Lung (tissue), 12 donors: Measurements from ENCODE around the gene MCM9. TPM values are rescaled to one million over a fixed set of nuclear protein-coding genes. Genes with fewer than 3 reads are reported as not detected.

Experiments used
- ATAC-seq: fragments of 200-7000 bp; cut with Tn5 transposase; one replicate; pipeline ENCODE4 v1.9.1; 2020; ENCODE audit warnings: moderate number of reproducible peaks; ENCODE audit not compliant: insufficient read depth, low FRiP score
- DNase-seq, 3 donors: peaks; one replicate each; pipeline ENCODE4 v3.0.0-alpha.2; 2013 to 2017
- H3K27ac ChIP-seq, 2 donors: one replicate each; pipeline ENCODE4 v1.5.1; 2013; ENCODE audit warnings: mild to moderate bottlenecking in 2 of 2, moderate library complexity in 2 of 2, control low read depth in 1 of 2, inconsistent platforms in 1 of 2, low read depth in 1 of 2, low read length in 1 of 2
- H3K27me3 ChIP-seq, 3 donors: one replicate each; pipeline ENCODE4 v1.5.1; 2013; ENCODE audit warnings: low read length in 2 of 3; ENCODE audit not compliant: control insufficient read depth in 3 of 3, insufficient read depth in 3 of 3
- H3K36me3 ChIP-seq, 4 donors: one replicate each; pipeline ENCODE4 v1.5.1; 2013; ENCODE audit warnings: low read length in 4 of 4, mild to moderate bottlenecking in 1 of 4, moderate library complexity in 1 of 4; ENCODE audit not compliant: control insufficient read depth in 4 of 4, insufficient read depth in 4 of 4
- H3K4me1 ChIP-seq, 5 donors: one replicate each; pipeline ENCODE4 v1.5.1; 2013; ENCODE audit warnings: low read length in 5 of 5, mild to moderate bottlenecking in 2 of 5, moderate library complexity in 1 of 5; ENCODE audit not compliant: control insufficient read depth in 5 of 5, insufficient read depth in 5 of 5
- H3K4me3 ChIP-seq: one replicate; pipeline ENCODE4 v1.5.1; 2013; ENCODE audit warnings: mild to moderate bottlenecking, control low read depth, moderate library complexity
- H3K9ac ChIP-seq, 2 donors: one replicate each; pipeline ENCODE4 v1.5.1; 2013; ENCODE audit warnings: low read length in 2 of 2, control low read depth in 1 of 2; ENCODE audit not compliant: insufficient read depth in 1 of 2
- H3K9me3 ChIP-seq, 4 donors: one replicate each; pipeline ENCODE4 v1.5.1; 2013; ENCODE audit warnings: low read length in 3 of 4, mild to moderate bottlenecking in 1 of 4, moderate library complexity in 1 of 4; ENCODE audit not compliant: control insufficient read depth in 4 of 4, insufficient read depth in 3 of 4
- WGBS, 2 donors: extraction: QIAGEN DNeasy Blood & Tissue Kit; methylation state at CpG; one replicate each; pipeline ENCODE4 v1.1.7; 2013; 5-methylcytosine and 5-hydroxymethylcytosine counted together
- polyA plus RNA-seq, 2 donors: library from polyadenylated mRNA; stranded (reverse); fragments of 200-250 nt; gene quantifications; one replicate each; pipeline ENCODE4 v1.2.1, GENCODE V29; 2013
- total RNA-seq, 2 donors: library from RNA; depleted of rRNA in 1 of 2; stranded (reverse); fragments of >200 nt in 1 of 2; gene quantifications; one replicate each; pipeline ENCODE4 v1.2.1, GENCODE V29; 2014 to 2021
- TF ChIP-seq, protein P1 (sequence below): IDR thresholded peaks from 2 replicates; pipeline ENCODE4 v1.5.1; 2012; ENCODE audit warnings: mild to moderate bottlenecking; ENCODE audit errors: control extremely low read depth, extremely low read depth
- donor health status: control.
- donor health status: control.
- donor health status: Bipolar disorder and iron deficiency.
- donor health status: healthy.
- donor health status: DM: yes; HTN: yes; CAD: no.

The MCM9 gene
- total and polyA plus RNA-seq, 4 donors: 4.8 to 28.6 (median 12.0) TPM

GRCh38 chr6:118903691-118904090 is 31.3 kb downstream of the MCM9 start:
- no peak for DNase-seq
- Histone ChIP-seq H3K27ac (no peak overlapping the region), H3K9me3 (no peaks in the 10 kb centered on the region), H3K36me3 (peaks cover 3 to 52% (median 27%) of the 10 kb centered on the region in 4 donors), H3K4me1 (peaks cover 0 to 16% (median 6%) of the 10 kb centered on the region in 5 donors), H3K4me3 (no peak overlapping the region), H3K9ac (no peak overlapping the region), H3K27me3 (no peaks in the 10 kb centered on the region)
- TF ChIP-seq, protein P1, sequence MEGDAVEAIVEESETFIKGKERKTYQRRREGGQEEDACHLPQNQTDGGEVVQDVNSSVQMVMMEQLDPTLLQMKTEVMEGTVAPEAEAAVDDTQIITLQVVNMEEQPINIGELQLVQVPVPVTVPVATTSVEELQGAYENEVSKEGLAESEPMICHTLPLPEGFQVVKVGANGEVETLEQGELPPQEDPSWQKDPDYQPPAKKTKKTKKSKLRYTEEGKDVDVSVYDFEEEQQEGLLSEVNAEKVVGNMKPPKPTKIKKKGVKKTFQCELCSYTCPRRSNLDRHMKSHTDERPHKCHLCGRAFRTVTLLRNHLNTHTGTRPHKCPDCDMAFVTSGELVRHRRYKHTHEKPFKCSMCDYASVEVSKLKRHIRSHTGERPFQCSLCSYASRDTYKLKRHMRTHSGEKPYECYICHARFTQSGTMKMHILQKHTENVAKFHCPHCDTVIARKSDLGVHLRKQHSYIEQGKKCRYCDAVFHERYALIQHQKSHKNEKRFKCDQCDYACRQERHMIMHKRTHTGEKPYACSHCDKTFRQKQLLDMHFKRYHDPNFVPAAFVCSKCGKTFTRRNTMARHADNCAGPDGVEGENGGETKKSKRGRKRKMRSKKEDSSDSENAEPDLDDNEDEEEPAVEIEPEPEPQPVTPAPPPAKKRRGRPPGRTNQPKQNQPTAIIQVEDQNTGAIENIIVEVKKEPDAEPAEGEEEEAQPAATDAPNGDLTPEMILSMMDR: no peak
- 93% methylated on average over 6 of the region's 6 CpGs for WGBS, 2 donors
- ATAC-seq: no peak

GRCh38 chr6:118903138-118903537 is 31.8 kb downstream of the MCM9 start:
- no peak overlapping the region for H3K27ac ChIP-seq
- ATAC-seq (no peak), DNase-seq (no peak)
- peaks cover 3 to 47% (median 24%) of the 10 kb centered on the region in 4 donors for H3K36me3 ChIP-seq
- WGBS, 2 donors: 72 to 85% methylated on average over 2 of the region's 2 CpGs
- H3K9me3 ChIP-seq: no peaks in the 10 kb centered on the region
- no peaks in the 10 kb centered on the region for H3K27me3 ChIP-seq
- H3K4me3 ChIP-seq: no peak overlapping the region
- peaks cover 0 to 16% (median 6%) of the 10 kb centered on the region in 5 donors for H3K4me1 ChIP-seq
- TF ChIP-seq, protein P1: no peak
- no peak overlapping the region for H3K9ac ChIP-seq

DNA sequence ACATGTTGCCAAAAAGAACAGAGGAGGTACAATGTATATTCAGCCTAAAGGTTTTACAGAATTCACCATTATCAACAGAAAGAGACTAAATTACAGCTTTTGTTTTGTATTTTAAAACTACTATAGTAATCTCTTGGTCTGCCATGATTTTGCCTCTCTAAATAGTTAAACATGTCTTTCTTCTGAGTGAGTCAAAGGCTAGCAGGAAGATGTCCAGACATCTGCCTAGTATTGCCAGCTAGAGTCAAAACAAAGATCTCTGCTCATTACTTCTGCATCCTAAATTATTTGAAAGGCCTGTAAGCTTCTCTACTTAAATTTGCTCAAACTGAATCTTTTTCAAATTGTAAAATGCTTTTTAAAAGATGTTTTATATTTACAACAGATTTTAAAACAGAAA is 32.2 kb downstream of the MCM9 start:
- H3K4me1 ChIP-seq: peaks cover 0 to 18% (median 7%) of the 10 kb centered on the region in 5 donors
- no peak for DNase-seq
- peaks cover 3 to 43% (median 24%) of the 10 kb centered on the region in 4 donors for H3K36me3 ChIP-seq
- no peaks in the 10 kb centered on the region for H3K27me3 ChIP-seq
- H3K9me3 ChIP-seq: no peaks in the 10 kb centered on the region
- H3K4me3 ChIP-seq: no peak overlapping the region
- TF ChIP-seq, protein P1: no peak
- ATAC-seq: no peak
- H3K9ac ChIP-seq: no peak overlapping the region
- H3K27ac ChIP-seq: no peak overlapping the region

- no peak for ATAC-seq
- TF ChIP-seq, protein P1: no peak
- 75 to 83% methylated on average over 6 of the region's 6 CpGs for WGBS, 2 donors
- no peak for DNase-seq
- no peaks in the 10 kb centered on the region for H3K27me3 ChIP-seq
- H3K4me3 ChIP-seq: no peak overlapping the region
- H3K27ac ChIP-seq: no peak overlapping the region
- H3K9ac ChIP-seq: no peak overlapping the region
- peaks cover 0 to 40% (median 18%) of the 10 kb centered on the region in 5 donors for H3K4me1 ChIP-seq
- H3K36me3 ChIP-seq: peaks cover 3 to 28% (median 16%) of the 10 kb centered on the region in 4 donors
- H3K9me3 ChIP-seq: no peaks in the 10 kb centered on the region
These were observed 35.0 kb downstream of the MCM9 start for GRCh38 chr6:118899948-118900347.
